HepG2 (cell line): ENCODE results near the gene EIF5A. TPM values are rescaled to one million over a fixed set of nuclear protein-coding genes. Genes with fewer than 3 reads are reported as not detected.
A peak's percentile ranks its signal among the peaks of the same experiment; 100 is the strongest.

ENCODE experiments used
- CC2D1A ChIP-seq: sonication (generic); formaldehyde crosslinking; IDR thresholded peaks from 2 replicates; pipeline ENCODE4 v1.8.1; 2023; ENCODE audit warnings: mild to moderate bottlenecking, missing genetic modification reagents
- EP300 ChIP-seq, 3 experiments: sonication (generic) in 1 of 3; formaldehyde crosslinking in 1 of 3; IDR thresholded peaks; 2 replicates each; pipeline versions ENCODE4 v1.5.1 to v1.6.1; 2011 to 2020; ENCODE audit warnings: low read depth in 2 of 3, low read length in 2 of 3, borderline replicate concordance in 1 of 3, improper control_type of control experiment in 1 of 3, mild to moderate bottlenecking in 1 of 3, missing genetic modification reagents in 1 of 3, moderate library complexity in 1 of 3
- GPBP1L1 ChIP-seq: sonication (generic); formaldehyde crosslinking; IDR thresholded peaks from 2 replicates; pipeline ENCODE4 v1.5.0; 2020; ENCODE audit warnings: mild to moderate bottlenecking, missing genetic modification reagents
- KLF9 ChIP-seq: IDR thresholded peaks from 2 replicates; pipeline ENCODE4 v1.6.1; 2016; ENCODE audit warnings: low read depth
- REXO4 ChIP-seq: sonication (generic); formaldehyde crosslinking; IDR thresholded peaks from 2 replicates; pipeline ENCODE4 v1.8.0; 2022; ENCODE audit warnings: missing genetic modification reagents, mild to moderate bottlenecking, borderline replicate concordance
- RFX5 ChIP-seq: IDR thresholded peaks from 2 replicates; pipeline ENCODE4 v1.6.1; 2011; ENCODE audit warnings: low read depth, low read length, improper control_type of control experiment
- ZFP36L2 ChIP-seq: sonication (generic); formaldehyde crosslinking; IDR thresholded peaks from 2 replicates; pipeline ENCODE4 v1.4.0; 2020; ENCODE audit warnings: missing genetic modification reagents
- ZNF446 ChIP-seq: sonication (generic); formaldehyde crosslinking; IDR thresholded peaks from 2 replicates; pipeline ENCODE4 v1.5.0; 2020; ENCODE audit warnings: mild to moderate bottlenecking, missing genetic modification reagents
- ZNF549 ChIP-seq: sonication (generic); formaldehyde crosslinking; IDR thresholded peaks from 2 replicates; pipeline ENCODE4 v1.5.0; 2020; ENCODE audit warnings: missing genetic modification reagents
- ZNF572 ChIP-seq: sonication (generic); formaldehyde crosslinking; IDR thresholded peaks from 2 replicates; pipeline ENCODE4 v1.5.1; 2020; ENCODE audit warnings: mild to moderate bottlenecking, missing genetic modification reagents
- ZNF580 ChIP-seq: IDR thresholded peaks from 2 replicates; pipeline ENCODE4 v1.6.1; 2016; ENCODE audit warnings: low read depth, borderline replicate concordance
- ZNF7 ChIP-seq: IDR thresholded peaks from 2 replicates; pipeline ENCODE4 v1.6.1; 2016; ENCODE audit warnings: missing biosample characterization, missing genetic modification reagents
- polyA plus RNA-seq, 8 experiments: library from polyadenylated mRNA; depleted of rRNA in 3 of 8; stranded (reverse) in 7 of 8; unstranded in 1 of 8; fragments of >200 nt; fragmentation: Illumina TruSeq in 4 of 8; extraction: Trizol in 4 of 8; gene quantifications; 2 replicates each; pipeline versions ENCODE4 v1.2.1 to v1.2.3, GENCODE V29; 2011 to 2016; ENCODE audit warnings: low read depth in 4 of 8, missing spikeins in 1 of 8, mixed read lengths in 1 of 8; ENCODE audit not compliant: insufficient read depth in 1 of 8
- total RNA-seq, 5 experiments: library from RNA; depleted of rRNA; stranded (reverse); fragments of >200 nt; fragmentation: Illumina TruSeq; extraction: Trizol; gene quantifications; 2 replicates each; pipeline ENCODE4 v1.2.3, GENCODE V29; 2016; ENCODE audit warnings: low read depth in 1 of 5
- TF ChIP-seq, protein P1 (sequence below): sonication (generic); formaldehyde crosslinking; IDR thresholded peaks from 2 replicates; pipeline ENCODE4 v1.5.1; 2020; ENCODE audit warnings: mild to moderate bottlenecking, missing genetic modification reagents, borderline replicate concordance
- TF ChIP-seq, protein P2 (sequence below): sonication (generic); formaldehyde crosslinking; IDR thresholded peaks from 2 replicates; pipeline ENCODE4 v1.4.0; 2020; ENCODE audit warnings: mild to moderate bottlenecking, missing genetic modification reagents

EIF5A gene
- total and polyA plus RNA-seq, 2 of the 13 experiments (the other 11 are each of a cell fraction or from before 2014, with no cell fraction given) = 319 to 337 TPM

DNA sequence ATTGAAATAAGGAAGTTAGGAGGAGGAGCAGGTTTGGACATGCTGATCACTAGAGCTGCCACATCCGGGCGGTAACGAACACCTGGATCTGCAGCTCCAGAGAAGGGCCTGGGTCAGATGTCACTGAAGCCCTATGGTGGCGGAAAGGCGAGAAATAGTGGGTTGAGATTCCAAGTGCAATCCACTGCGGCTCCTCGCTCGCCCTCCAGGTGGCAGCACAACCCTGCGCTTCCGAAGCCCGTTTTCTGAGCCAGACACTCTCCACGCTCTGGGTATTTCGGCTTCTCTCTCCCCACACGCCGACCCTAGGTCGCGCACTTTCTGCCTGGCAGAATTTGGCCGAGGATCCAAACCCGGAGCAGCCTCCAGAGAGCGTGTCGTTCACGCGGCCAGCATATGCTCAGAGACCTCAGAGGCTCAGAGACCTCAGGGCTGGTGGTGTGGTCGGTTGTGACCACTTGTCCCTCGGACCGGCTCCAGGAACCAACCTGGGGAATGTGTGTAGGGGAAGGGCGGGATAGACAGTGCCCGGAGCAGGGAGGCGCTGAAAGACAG lies 26.8 kb upstream of the EIF5A start (continued):
- TF ChIP-seq, protein P1, sequence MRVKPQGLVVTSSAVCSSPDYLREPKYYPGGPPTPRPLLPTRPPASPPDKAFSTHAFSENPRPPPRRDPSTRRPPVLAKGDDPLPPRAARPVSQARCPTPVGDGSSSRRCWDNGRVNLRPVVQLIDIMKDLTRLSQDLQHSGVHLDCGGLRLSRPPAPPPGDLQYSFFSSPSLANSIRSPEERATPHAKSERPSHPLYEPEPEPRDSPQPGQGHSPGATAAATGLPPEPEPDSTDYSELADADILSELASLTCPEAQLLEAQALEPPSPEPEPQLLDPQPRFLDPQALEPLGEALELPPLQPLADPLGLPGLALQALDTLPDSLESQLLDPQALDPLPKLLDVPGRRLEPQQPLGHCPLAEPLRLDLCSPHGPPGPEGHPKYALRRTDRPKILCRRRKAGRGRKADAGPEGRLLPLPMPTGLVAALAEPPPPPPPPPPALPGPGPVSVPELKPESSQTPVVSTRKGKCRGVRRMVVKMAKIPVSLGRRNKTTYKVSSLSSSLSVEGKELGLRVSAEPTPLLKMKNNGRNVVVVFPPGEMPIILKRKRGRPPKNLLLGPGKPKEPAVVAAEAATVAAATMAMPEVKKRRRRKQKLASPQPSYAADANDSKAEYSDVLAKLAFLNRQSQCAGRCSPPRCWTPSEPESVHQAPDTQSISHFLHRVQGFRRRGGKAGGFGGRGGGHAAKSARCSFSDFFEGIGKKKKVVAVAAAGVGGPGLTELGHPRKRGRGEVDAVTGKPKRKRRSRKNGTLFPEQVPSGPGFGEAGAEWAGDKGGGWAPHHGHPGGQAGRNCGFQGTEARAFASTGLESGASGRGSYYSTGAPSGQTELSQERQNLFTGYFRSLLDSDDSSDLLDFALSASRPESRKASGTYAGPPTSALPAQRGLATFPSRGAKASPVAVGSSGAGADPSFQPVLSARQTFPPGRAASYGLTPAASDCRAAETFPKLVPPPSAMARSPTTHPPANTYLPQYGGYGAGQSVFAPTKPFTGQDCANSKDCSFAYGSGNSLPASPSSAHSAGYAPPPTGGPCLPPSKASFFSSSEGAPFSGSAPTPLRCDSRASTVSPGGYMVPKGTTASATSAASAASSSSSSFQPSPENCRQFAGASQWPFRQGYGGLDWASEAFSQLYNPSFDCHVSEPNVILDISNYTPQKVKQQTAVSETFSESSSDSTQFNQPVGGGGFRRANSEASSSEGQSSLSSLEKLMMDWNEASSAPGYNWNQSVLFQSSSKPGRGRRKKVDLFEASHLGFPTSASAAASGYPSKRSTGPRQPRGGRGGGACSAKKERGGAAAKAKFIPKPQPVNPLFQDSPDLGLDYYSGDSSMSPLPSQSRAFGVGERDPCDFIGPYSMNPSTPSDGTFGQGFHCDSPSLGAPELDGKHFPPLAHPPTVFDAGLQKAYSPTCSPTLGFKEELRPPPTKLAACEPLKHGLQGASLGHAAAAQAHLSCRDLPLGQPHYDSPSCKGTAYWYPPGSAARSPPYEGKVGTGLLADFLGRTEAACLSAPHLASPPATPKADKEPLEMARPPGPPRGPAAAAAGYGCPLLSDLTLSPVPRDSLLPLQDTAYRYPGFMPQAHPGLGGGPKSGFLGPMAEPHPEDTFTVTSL (CRISPR knock-in tag) = no peak
- TF ChIP-seq GPBP1L1 (CRISPR knock-in tag) = no peak
- no peak for TF ChIP-seq KLF9 (CRISPR knock-in tag)
- TF ChIP-seq ZNF549 (CRISPR knock-in tag) = no peak
- TF ChIP-seq REXO4 = no peak
- TF ChIP-seq, protein P2, sequence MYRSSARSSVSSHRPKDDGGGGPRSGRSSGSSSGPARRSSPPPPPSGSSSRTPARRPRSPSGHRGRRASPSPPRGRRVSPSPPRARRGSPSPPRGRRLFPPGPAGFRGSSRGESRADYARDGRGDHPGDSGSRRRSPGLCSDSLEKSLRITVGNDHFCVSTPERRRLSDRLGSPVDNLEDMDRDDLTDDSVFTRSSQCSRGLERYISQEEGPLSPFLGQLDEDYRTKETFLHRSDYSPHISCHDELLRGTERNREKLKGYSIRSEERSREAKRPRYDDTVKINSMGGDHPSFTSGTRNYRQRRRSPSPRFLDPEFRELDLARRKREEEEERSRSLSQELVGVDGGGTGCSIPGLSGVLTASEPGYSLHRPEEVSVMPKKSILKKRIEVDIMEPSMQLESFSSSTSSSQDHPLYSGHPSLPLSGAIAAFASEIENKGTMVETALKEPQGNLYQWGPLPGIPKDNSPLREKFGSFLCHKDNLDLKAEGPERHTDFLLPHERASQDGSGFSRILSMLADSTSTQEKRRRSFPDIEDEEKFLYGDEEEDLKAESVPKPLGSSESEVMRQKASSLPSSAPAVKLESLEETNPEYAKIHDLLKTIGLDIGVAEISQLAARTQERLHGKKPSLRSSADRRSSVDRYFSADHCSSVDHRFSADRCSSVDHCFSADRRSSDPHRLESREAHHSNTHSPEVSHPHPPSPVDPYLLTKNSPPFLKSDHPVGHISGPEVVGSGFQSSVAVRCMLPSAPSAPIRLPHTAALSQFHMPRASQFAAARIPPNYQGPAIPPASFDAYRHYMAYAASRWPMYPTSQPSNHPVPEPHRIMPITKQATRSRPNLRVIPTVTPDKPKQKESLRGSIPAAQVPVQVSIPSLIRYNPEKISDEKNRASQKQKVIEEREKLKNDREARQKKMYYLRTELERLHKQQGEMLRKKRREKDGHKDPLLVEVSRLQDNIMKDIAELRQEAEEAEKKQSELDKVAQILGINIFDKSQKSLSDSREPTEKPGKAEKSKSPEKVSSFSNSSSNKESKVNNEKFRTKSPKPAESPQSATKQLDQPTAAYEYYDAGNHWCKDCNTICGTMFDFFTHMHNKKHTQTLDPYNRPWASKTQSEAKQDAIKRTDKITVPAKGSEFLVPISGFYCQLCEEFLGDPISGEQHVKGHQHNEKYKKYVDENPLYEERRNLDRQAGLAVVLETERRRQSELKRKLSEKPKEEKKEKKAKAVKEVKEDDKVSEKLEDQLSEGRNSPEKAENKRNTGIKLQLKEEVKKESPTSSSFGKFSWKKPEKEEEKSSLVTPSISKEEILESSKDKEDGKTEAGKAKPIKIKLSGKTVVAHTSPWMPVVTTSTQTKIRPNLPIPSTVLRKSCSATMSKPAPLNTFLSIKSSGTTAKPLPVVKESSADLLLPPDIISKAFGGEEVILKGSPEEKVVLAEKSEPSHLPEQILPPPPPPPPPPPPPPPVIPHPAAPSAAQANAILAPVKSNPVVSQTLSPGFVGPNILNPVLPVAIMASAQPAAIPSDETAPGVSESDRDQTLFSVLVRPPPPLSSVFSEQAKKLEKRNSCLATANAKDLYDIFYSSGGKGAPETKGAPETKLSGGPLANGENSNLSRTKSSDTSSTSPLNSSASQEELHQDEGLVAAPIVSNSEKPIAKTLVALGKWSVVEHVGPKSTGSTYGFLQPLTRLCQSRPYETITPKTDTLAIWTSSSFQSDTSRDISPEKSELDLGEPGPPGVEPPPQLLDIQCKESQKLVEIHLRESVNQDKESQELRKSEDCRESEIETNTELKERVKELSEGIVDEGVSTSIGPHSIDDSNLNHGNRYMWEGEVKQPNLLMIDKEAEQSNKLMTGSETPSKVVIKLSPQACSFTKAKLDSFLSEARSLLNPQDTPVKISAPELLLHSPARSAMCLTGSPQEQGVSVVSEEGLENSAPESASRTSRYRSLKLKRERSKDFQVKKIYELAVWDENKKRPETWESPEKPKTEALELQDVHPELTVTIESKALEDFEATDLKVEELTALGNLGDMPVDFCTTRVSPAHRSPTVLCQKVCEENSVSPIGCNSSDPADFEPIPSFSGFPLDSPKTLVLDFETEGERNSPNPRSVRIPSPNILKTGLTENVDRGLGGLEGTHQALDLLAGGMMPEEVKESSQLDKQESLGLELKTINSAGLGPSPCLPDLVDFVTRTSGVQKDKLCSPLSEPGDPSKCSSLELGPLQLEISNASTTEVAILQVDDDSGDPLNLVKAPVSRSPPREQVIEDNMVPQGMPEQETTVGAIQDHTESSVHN (CRISPR knock-in tag) = peak; percentile 11; the same call in 1 of the 2 replicates
- no peak for TF ChIP-seq ZNF7 (CRISPR knock-in tag)
- peak; percentile 39; the same call in 1 of the 2 replicates for TF ChIP-seq ZNF580 (CRISPR knock-in tag)
- no peak for TF ChIP-seq EP300 (IDR thresholded peaks at IDR 0.05; ENCODE audit: low read depth in 2 of 2, low read length in 2 of 2)
- TF ChIP-seq EP300 (CRISPR knock-in tag; IDR thresholded peaks at IDR 0.05; ENCODE audit: borderline replicate concordance) = no peak
- TF ChIP-seq ZFP36L2 (CRISPR knock-in tag) = no peak
- TF ChIP-seq RFX5 = no peak
- no peak for TF ChIP-seq CC2D1A
- TF ChIP-seq ZNF572 (CRISPR knock-in tag) = peak; percentile 77; the same call in 1 of the 2 replicates
- TF ChIP-seq ZNF446 (CRISPR knock-in tag) = no peak
